Vagina (tissue), 2 donors: Measurements from ENCODE around the gene CLDN18.

Experiments
- POLR2AphosphoS5 ChIP-seq, 2 donors: sonication (generic); formaldehyde crosslinking; IDR thresholded peaks; one replicate each; pipeline ENCODE4 v1.9.0; 2017; ENCODE audit warnings: antibody characterized with exemption in 2 of 2, mild to moderate bottlenecking in 2 of 2, low read depth in 1 of 2; ENCODE audit not compliant: insufficient read depth in 1 of 2
- TF ChIP-seq, protein P1 (sequence below), 3 experiments: fragments of 450-650 bp in 2 of 3; fragments of 200-600 bp in 1 of 3; sonication (generic) in 1 of 3; IDR thresholded peaks; one replicate each; pipeline ENCODE4 v1.5.1; 2017 to 2019; ENCODE audit warnings: antibody characterized with exemption in 3 of 3, mild to moderate bottlenecking in 2 of 3, moderate library complexity in 2 of 3

DNA sequence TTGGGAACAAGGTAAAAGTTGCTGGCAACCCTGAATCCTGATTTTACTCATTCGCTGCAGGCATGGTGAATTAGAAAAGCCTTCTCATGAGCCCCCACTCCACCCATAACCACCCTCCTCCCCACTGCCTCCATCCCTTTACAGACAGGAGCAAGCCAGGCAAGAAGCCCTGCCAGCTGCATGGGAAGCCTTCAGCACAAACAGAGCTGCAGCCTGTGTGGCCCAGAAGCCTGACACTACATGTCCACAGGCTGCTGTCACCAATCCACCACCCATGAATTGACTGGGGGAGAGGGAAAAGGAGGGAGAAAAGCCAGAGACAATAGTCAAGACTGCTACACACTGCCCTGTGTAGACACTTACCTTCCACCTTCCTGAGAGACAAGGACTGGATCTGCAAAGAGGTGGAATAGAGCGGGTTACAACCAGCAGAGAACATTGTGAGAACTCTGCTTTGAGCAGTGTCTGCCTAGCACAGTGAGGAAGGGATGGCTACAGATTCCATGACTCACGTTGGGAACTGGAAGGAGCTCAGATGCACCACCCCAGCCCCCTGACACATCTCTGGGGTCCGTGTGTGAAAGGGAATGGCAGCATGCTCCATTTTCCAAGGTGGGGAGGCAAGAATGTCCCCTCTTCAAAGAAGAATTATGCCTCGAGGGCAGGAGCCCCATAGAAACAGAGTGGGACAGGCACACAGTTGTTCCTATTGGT, 71.6 kb downstream of the CLDN18 start:
- TF ChIP-seq, protein P1, sequence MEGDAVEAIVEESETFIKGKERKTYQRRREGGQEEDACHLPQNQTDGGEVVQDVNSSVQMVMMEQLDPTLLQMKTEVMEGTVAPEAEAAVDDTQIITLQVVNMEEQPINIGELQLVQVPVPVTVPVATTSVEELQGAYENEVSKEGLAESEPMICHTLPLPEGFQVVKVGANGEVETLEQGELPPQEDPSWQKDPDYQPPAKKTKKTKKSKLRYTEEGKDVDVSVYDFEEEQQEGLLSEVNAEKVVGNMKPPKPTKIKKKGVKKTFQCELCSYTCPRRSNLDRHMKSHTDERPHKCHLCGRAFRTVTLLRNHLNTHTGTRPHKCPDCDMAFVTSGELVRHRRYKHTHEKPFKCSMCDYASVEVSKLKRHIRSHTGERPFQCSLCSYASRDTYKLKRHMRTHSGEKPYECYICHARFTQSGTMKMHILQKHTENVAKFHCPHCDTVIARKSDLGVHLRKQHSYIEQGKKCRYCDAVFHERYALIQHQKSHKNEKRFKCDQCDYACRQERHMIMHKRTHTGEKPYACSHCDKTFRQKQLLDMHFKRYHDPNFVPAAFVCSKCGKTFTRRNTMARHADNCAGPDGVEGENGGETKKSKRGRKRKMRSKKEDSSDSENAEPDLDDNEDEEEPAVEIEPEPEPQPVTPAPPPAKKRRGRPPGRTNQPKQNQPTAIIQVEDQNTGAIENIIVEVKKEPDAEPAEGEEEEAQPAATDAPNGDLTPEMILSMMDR (IDR thresholded peaks at IDR 0.05) = no peak
- TF ChIP-seq POLR2AphosphoS5 (IDR thresholded peaks at IDR 0.05; ENCODE audit: insufficient read depth in 1 of 2, low read depth in 1 of 2) = no peak
